ENCODE results near the gene PACSIN3.

PACSIN3 gene

GRCh38 chr11:47233989-47234668 lies 47.9 kb upstream of the PACSIN3 start:
- peaks cover 48% of the 10 kb centered on the region for H3K36me3 ChIP-seq (ENCODE audit: insufficient read depth, low read length)
- no peak overlapping the region for H3K4me3 ChIP-seq (ENCODE audit: low read depth, low read length, poor library complexity, severe bottlenecking)
- H3K9ac ChIP-seq (ENCODE audit: low read length): no peak overlapping the region

GRCh38 chr11:47233051-47233450 lies 46.8 kb upstream of the PACSIN3 start:
- no peaks in the 10 kb centered on the region for H3F3A ChIP-seq (ENCODE audit: insufficient read depth, low read length)
- H3K4me3 ChIP-seq (ENCODE audit: low read depth, low read length, poor library complexity, severe bottlenecking): no peak overlapping the region
- TF ChIP-seq CTCF (IDR thresholded peaks at IDR 0.05; ENCODE audit: low read length) (no peak), EZH2 (IDR thresholded peaks at IDR 0.05; ENCODE audit: borderline replicate concordance, low read length) (no peak)
- H3K9me3 ChIP-seq (ENCODE audit: low read length): no peaks in the 10 kb centered on the region
- no peaks in the 10 kb centered on the region for H3K27me3 ChIP-seq (ENCODE audit: insufficient read depth, low read length)
- no peak overlapping the region for H3K27ac ChIP-seq (ENCODE audit: low read depth, low read length, poor library complexity, severe bottlenecking)
- no peaks in the 10 kb centered on the region for H3K9me2 ChIP-seq (ENCODE audit: low read depth, low read length)
- no peak overlapping the region for H3K4me2 ChIP-seq (ENCODE audit: low read length)
- no peaks in the 10 kb centered on the region for H3K79me2 ChIP-seq (ENCODE audit: insufficient read depth, low read length)
- H2AFZ ChIP-seq (ENCODE audit: low read length): no peak overlapping the region
- H3K36me3 ChIP-seq (ENCODE audit: insufficient read depth, low read length): peaks cover 43% of the 10 kb centered on the region
- no peak overlapping the region for H3K9ac ChIP-seq (ENCODE audit: low read length)
- H4K20me1 ChIP-seq (ENCODE audit: insufficient read depth, low read length): no peaks in the 10 kb centered on the region
- peaks cover 5% of the 10 kb centered on the region for H3K4me1 ChIP-seq (ENCODE audit: insufficient read depth, low read length, severe bottlenecking)

More at GRCh38 chr11:47233989-47234668, 47.9 kb upstream of the PACSIN3 start:
- no peaks in the 10 kb centered on the region for H3K79me2 ChIP-seq (ENCODE audit: insufficient read depth, low read length)
- H3K4me2 ChIP-seq (ENCODE audit: low read length): no peak overlapping the region
- no peaks in the 10 kb centered on the region for H4K20me1 ChIP-seq (ENCODE audit: insufficient read depth, low read length)
- no peaks in the 10 kb centered on the region for H3F3A ChIP-seq (ENCODE audit: insufficient read depth, low read length)
- H3K27ac ChIP-seq (ENCODE audit: low read depth, low read length, poor library complexity, severe bottlenecking): no peak overlapping the region
- H2AFZ ChIP-seq (ENCODE audit: low read length): no peak overlapping the region
- H3K9me2 ChIP-seq (ENCODE audit: low read depth, low read length): no peaks in the 10 kb centered on the region
- H3K9me3 ChIP-seq (ENCODE audit: low read length): no peaks in the 10 kb centered on the region
- H3K27me3 ChIP-seq (ENCODE audit: insufficient read depth, low read length): no peaks in the 10 kb centered on the region
- H3K4me1 ChIP-seq (ENCODE audit: insufficient read depth, low read length, severe bottlenecking): peaks cover 5% of the 10 kb centered on the region
- no peak for TF ChIP-seq EZH2 (IDR thresholded peaks at IDR 0.05; ENCODE audit: borderline replicate concordance, low read length)
- TF ChIP-seq CTCF (IDR thresholded peaks at IDR 0.05; ENCODE audit: low read length): peak; percentile 26; the same call in 1 of the 2 replicates

- Histone ChIP-seq H3K4me2 (ENCODE audit: low read length) (no peak overlapping the region), H3K9me3 (ENCODE audit: low read length) (no peaks in the 10 kb centered on the region), H3K4me3 (ENCODE audit: low read depth, low read length, poor library complexity, severe bottlenecking) (no peak overlapping the region), H3K36me3 (ENCODE audit: insufficient read depth, low read length) (peaks cover 45% of the 10 kb centered on the region), H3F3A (ENCODE audit: insufficient read depth, low read length) (no peaks in the 10 kb centered on the region), H2AFZ (ENCODE audit: low read length) (no peak overlapping the region), H3K9ac (ENCODE audit: low read length) (no peak overlapping the region), H4K20me1 (ENCODE audit: insufficient read depth, low read length) (no peaks in the 10 kb centered on the region), H3K27me3 (ENCODE audit: insufficient read depth, low read length) (no peaks in the 10 kb centered on the region), H3K27ac (ENCODE audit: low read depth, low read length, poor library complexity, severe bottlenecking) (no peak overlapping the region), H3K4me1 (ENCODE audit: insufficient read depth, low read length, severe bottlenecking) (no peaks in the 10 kb centered on the region), H3K9me2 (ENCODE audit: low read depth, low read length) (no peaks in the 10 kb centered on the region), H3K79me2 (ENCODE audit: insufficient read depth, low read length) (no peaks in the 10 kb centered on the region)
- TF ChIP-seq CTCF (IDR thresholded peaks at IDR 0.05; ENCODE audit: low read length): no peak
These were observed 42.9 kb upstream of the PACSIN3 start for GRCh38 chr11:47229161-47229560.

All from OCI-LY1 (cell line).